Measurements from ENCODE around the gene NR3C1.

The NR3C1 gene

GRCh38 chr5:143413958-143414669, 10.6 kb upstream of the NR3C1 start:
- peaks cover 20% of the 10 kb centered on the region for H3K4me1 ChIP-seq (ENCODE audit: low read length)
- H3K27ac ChIP-seq (ENCODE audit: low read length) = peak overlapping the region; percentile 54
- H3K9ac ChIP-seq (ENCODE audit: low read length) = peak overlapping the region; percentile 20; the same call in 1 of the 2 replicates
- peaks cover 6% of the 10 kb centered on the region; the same call in 1 of the 2 replicates for H3F3A ChIP-seq (ENCODE audit: insufficient read depth, low read length)
- H3K4me2 ChIP-seq (ENCODE audit: low read depth, low read length) = peak overlapping the region; percentile 75
- no peaks in the 10 kb centered on the region for H3K79me2 ChIP-seq (ENCODE audit: low read length)
- TF ChIP-seq CTCF (IDR thresholded peaks at IDR 0.05; ENCODE audit: low read length) (no peak), EZH2phosphoT487 (IDR thresholded peaks at IDR 0.05; ENCODE audit: low read length) (no peak), EZH2 (optimal IDR thresholded peaks at IDR 0.05; ENCODE audit: low read depth, low read length) (no peak)
- no peaks in the 10 kb centered on the region for H3K9me2 ChIP-seq (replicated peaks; ENCODE audit: insufficient read depth, low read length)
- H3K36me3 ChIP-seq (replicated peaks; ENCODE audit: insufficient read depth, low read length) = no peaks in the 10 kb centered on the region
- peak; percentile 51 for DNase-seq
- H3K27me3 ChIP-seq (replicated peaks; ENCODE audit: insufficient read depth, low read length) = no peaks in the 10 kb centered on the region
- H3K9me3 ChIP-seq (replicated peaks; ENCODE audit: insufficient read depth, low read length) = no peaks in the 10 kb centered on the region
- H2AFZ ChIP-seq (ENCODE audit: low read length) = peak overlapping the region; percentile 59
- peak overlapping the region; percentile 38; the same call in 1 of the 2 replicates for H3K4me3 ChIP-seq (ENCODE audit: low read length)
- H4K20me1 ChIP-seq (ENCODE audit: insufficient read depth, low read length) = no peaks in the 10 kb centered on the region

- DNase-seq = no peak
- Histone ChIP-seq H4K20me1 (ENCODE audit: insufficient read depth, low read length) (no peaks in the 10 kb centered on the region), H3K36me3 (replicated peaks; ENCODE audit: insufficient read depth, low read length) (no peaks in the 10 kb centered on the region), H3K4me2 (ENCODE audit: low read depth, low read length) (no peak overlapping the region), H3K27ac (ENCODE audit: low read length) (no peak overlapping the region), H3K9ac (ENCODE audit: low read length) (no peak overlapping the region), H3F3A (ENCODE audit: insufficient read depth, low read length) (peaks cover 6% of the 10 kb centered on the region; the same call in 1 of the 2 replicates), H3K79me2 (ENCODE audit: low read length) (no peaks in the 10 kb centered on the region), H3K4me1 (ENCODE audit: low read length) (peaks cover 20% of the 10 kb centered on the region), H3K27me3 (replicated peaks; ENCODE audit: insufficient read depth, low read length) (no peaks in the 10 kb centered on the region), H3K9me2 (replicated peaks; ENCODE audit: insufficient read depth, low read length) (no peaks in the 10 kb centered on the region), H2AFZ (ENCODE audit: low read length) (no peak overlapping the region), H3K9me3 (replicated peaks; ENCODE audit: insufficient read depth, low read length) (no peaks in the 10 kb centered on the region), H3K4me3 (ENCODE audit: low read length) (no peak overlapping the region)
- TF ChIP-seq EZH2 (optimal IDR thresholded peaks at IDR 0.05; ENCODE audit: low read depth, low read length) (no peak), EZH2phosphoT487 (IDR thresholded peaks at IDR 0.05; ENCODE audit: low read length) (no peak), CTCF (IDR thresholded peaks at IDR 0.05; ENCODE audit: low read length) (no peak)
Observed at GRCh38 chr5:143412661-143413342, 9.3 kb upstream of the NR3C1 start.

GRCh38 chr5:143409926-143410325, 6.4 kb upstream of the NR3C1 start:
- H3K79me2 ChIP-seq (ENCODE audit: low read length) = no peaks in the 10 kb centered on the region
- DNase-seq = no peak
- H3F3A ChIP-seq (ENCODE audit: insufficient read depth, low read length) = peaks cover 15% of the 10 kb centered on the region
- H3K4me2 ChIP-seq (ENCODE audit: low read depth, low read length) = no peak overlapping the region
- no peak overlapping the region for H3K9ac ChIP-seq (ENCODE audit: low read length)
- H3K36me3 ChIP-seq (replicated peaks; ENCODE audit: insufficient read depth, low read length) = no peaks in the 10 kb centered on the region
- H2AFZ ChIP-seq (ENCODE audit: low read length) = no peak overlapping the region
- H4K20me1 ChIP-seq (ENCODE audit: insufficient read depth, low read length) = no peaks in the 10 kb centered on the region
- H3K4me1 ChIP-seq (ENCODE audit: low read length) = peaks cover 20% of the 10 kb centered on the region
- TF ChIP-seq EZH2 (optimal IDR thresholded peaks at IDR 0.05; ENCODE audit: low read depth, low read length) = no peak
- TF ChIP-seq CTCF (IDR thresholded peaks at IDR 0.05; ENCODE audit: low read length) = no peak
- no peak for TF ChIP-seq EZH2phosphoT487 (IDR thresholded peaks at IDR 0.05; ENCODE audit: low read length)
- H3K9me3 ChIP-seq (replicated peaks; ENCODE audit: insufficient read depth, low read length) = no peaks in the 10 kb centered on the region
- no peaks in the 10 kb centered on the region for H3K27me3 ChIP-seq (replicated peaks; ENCODE audit: insufficient read depth, low read length)
- no peaks in the 10 kb centered on the region for H3K9me2 ChIP-seq (replicated peaks; ENCODE audit: insufficient read depth, low read length)
- H3K27ac ChIP-seq (ENCODE audit: low read length) = no peak overlapping the region
- H3K4me3 ChIP-seq (ENCODE audit: low read length) = no peak overlapping the region
